ENCODE data around the gene PSPH.
"Not testable (repeated sequence)": the region's sequence is repeated elsewhere in the genome, so short reads cannot be mapped to it uniquely, and the experiment has no call there.

PSPH gene

DNA sequence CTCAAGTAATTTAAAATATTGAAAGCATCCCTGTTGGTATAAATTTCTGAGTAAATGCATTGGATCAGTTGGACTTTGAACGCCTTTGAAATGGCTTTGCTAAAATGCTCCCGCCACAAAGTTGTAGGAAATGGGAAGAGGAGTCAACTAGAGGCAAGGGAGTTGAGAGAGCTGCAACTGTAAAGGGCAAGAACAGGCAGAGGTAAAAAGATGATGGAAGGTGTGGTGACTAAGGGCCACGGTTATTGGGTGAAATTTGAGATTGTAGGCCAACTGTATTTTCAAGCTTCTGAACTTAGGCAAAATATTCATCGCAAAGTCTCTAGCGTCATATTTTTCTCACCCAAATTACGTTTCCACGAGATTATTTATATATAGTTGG lies 12.2 kb upstream of the PSPH start:
- no peak for DNase-seq (ENCODE audit: low read depth in 1 of 2, low spot score in 1 of 2)

DNA sequence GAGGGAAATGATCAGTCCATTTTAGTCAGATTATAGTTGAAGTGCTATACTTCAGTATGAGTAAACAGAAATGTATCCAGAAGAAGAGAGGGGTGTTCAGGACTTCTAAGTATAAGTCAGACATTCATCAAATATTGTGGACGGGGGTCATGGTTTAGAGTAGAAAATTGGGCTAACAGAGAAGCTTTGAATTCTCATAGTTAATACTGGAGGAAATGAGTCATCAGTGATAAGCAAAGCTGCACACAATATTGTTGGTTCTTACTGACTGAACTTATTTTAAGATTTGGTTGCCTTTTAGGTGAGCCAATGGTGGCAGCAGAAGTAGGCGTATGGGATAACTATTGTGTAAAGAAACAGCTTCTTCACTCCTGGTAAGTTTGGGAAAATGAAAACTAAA lies 11.1 kb upstream of the PSPH start:
- no peak for DNase-seq (ENCODE audit: low read depth in 1 of 2, low spot score in 1 of 2)

DNA sequence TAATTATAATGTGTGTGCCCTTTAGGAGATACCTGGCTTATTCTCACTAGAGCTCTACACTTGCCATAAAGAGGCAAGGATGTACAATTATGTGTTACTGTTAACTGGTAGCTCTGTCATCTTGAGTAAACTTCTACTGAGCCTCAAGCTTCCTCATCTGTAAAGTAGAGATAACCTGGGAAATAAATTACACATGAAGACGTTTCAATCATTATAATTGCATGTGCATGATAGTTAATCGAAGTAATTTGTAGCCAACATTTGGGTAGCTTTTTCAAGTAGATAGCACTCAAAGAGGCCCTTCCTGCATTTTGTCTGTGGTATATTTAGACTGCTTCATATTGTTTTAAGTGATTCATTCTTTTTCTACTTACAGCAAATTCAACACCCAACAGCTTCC lies 2.7 kb upstream of the PSPH start:
- DNase-seq (ENCODE audit: low read depth in 1 of 2, low spot score in 1 of 2), result no peak

DNA sequence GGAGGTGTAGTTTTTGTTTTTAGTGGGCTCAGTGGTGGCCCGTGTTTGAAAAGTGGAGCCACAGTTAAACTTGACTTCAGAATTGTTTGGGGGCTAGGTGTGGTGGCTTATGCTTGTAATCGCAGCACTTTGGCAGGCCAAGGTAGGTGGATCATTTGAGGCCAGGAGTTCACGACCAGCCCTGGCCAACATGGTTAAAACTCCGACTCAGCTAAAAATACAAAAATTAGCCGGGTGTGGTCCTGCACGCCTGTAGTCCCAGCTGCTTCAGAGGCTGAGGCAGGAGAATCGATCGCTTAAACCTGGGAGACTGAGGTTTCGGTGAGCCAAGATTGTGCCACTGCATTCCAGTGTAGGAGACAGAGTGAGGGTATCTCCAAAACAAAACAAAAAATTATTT lies 2.1 kb upstream of the PSPH start:
- DNase-seq (ENCODE audit: low read depth in 1 of 2, low spot score in 1 of 2), result no peak

DNA sequence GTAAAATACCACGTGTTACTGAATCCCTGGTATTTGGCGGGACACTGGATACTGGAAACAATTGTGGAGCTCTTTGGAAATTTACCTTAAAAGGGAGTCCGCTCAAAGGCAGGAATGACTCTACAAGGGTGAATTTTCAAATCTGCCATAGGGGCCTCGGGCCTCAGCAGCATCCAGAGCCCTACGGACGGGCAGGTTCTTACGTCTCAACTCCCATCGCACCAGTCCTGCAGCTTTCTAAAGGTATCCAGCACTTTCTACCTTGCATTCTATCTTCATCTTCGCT lies 248 bp downstream of the PSPH start:
- no peak for DNase-seq (ENCODE audit: low read depth in 1 of 2, low spot score in 1 of 2)

DNA sequence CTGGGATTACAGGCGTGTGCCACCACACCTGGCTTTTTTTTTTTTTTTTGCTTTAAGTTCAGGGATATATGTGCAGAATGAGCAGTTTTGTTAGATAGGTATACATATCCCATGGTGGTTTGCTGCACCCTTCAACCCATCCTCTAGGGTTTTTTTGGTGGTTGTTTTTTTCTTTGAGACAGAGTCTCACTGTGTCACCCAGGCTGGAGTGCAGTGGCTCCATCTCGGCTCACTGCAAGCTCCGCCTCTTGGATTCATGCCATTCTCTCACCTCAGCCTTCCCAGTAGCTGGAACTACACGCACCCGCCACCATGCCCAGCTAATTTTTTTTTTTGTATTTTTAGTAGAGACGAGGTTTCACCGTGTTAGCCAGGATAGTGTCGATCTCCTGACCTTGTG lies 2.5 kb downstream of the PSPH start:
- DNase-seq (ENCODE audit: low read depth in 1 of 2, low spot score in 1 of 2), result not testable (repeated sequence)

DNA sequence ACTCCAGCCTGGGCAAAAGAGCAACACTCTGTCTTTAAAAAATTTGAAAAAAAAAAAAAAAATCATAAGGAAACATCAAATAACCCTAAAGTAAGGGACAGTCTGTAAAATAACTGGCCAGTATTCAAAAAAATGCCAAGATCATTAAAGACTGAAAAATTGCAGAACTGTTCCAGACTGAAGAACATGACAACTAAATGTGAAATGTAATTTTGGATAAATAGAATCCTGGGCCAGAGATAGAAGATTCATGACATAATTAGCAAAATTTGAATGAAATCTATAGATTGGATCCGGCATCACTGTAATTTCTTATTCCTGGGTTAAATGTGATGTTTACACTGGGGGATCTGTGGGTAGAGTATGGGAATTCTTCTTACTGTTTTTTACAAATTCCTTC lies 3.0 kb downstream of the PSPH start:
- no peak for DNase-seq (ENCODE audit: low read depth in 1 of 2, low spot score in 1 of 2)

DNA sequence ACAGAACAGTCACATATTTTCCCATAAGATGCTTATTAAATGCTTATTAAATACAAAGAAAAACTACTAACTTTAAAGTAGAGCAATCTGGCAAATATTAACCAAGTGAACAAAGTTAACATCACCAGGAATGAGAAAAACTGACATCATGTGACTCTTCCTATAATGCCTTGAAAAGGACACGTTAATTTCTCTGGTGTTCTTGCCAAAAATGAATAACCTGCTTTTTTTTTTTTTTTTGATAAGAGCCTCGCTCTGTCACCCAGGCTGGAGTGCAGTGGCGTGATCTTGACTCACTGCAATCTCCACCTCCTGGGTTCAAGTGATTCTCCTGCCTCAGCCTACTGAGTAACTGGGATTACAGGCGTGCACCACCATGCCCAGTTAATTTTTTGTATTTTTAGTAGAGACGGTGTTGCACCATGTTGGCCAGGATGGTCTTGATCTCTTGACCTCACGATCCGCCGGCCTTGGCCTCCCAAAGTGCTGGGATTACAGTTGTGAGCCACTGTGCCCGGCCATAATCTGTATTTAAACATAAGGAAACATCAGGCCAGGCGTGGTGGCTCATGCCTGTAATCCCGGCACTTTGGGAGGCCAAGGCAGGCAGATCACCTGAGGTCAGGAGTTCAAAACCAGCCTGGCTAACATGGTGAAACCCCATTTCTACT lies 3.7 kb downstream of the PSPH start:
- not testable (repeated sequence) for DNase-seq (ENCODE audit: low read depth in 1 of 2, low spot score in 1 of 2)

DNA sequence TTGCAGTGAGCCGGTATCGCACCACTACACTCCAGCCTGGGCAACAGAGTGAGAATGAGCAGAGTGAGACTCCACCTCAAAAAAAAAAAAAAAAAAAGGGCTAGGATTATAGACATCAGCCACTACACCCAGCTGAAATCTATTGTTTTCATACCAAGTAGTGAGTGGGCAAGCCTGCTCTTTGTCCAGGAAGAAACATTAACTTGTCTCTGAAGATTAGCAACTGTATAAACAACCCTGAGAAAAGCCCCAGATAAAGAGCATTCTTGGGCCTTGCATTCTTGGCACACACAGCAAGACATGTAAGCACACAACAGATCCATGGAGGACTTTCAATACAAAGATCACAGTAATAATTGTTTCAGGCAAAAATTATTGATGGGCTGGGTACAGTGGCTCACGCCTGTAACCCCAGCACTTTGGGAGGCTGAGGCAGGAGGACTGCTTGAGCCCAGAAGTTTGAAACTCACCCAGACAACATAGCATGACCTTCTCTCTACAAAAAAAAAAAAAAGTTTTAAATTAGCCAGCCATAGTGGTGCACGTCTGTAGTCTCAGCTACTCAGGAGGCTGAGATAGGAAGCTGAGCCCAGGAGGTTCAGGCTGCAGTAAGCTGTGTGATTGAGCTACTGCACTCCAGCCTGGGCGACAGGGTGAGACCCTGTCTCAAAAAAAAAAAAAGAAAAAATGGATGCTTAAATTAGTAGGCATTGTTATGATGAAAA lies 4.4 kb downstream of the PSPH start:
- DNase-seq (ENCODE audit: low read depth in 1 of 2, low spot score in 1 of 2), result no peak

DNA sequence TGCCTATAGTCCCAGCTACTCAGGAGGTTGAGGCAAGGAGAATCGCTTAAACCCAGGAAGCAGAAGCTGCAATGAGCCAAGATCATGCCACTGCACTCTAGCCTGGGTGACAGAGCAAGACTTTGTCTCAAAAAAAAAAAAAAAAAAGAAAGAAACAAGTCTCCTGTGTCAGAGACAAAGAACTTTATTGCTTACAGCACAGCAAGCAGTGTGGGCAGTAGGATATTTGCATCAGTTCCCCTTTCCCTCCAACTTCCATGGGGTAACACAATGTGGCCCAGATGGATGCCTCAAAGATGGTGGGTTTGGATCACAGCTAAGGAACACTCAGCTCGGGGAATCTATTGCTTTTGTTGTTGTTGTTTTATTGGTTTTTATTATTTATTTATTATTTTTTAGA lies 5.5 kb downstream of the PSPH start:
- DNase-seq (ENCODE audit: low read depth in 1 of 2, low spot score in 1 of 2), result not testable (repeated sequence)

DNA sequence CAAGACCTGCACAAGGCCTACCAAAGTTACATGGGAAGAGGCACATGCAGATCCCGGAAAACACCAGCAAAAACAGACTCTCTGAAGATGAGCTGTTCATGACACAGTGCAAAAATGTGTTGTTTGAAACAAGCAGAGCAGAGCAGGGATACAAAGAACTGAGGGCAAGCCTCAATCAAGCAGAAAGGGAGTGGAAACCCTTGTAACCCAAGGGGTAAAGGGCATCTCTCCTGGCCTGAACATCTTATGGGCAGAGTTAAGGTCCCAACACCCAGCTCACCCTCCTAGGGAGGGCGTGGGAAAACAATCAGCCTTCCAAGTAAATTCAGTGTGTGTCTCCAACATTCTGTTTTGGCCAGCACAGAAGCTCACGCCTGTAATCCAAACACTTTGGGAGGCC lies 10.5 kb downstream of the PSPH start:
- DNase-seq (ENCODE audit: low read depth in 1 of 2, low spot score in 1 of 2), result no peak

DNA sequence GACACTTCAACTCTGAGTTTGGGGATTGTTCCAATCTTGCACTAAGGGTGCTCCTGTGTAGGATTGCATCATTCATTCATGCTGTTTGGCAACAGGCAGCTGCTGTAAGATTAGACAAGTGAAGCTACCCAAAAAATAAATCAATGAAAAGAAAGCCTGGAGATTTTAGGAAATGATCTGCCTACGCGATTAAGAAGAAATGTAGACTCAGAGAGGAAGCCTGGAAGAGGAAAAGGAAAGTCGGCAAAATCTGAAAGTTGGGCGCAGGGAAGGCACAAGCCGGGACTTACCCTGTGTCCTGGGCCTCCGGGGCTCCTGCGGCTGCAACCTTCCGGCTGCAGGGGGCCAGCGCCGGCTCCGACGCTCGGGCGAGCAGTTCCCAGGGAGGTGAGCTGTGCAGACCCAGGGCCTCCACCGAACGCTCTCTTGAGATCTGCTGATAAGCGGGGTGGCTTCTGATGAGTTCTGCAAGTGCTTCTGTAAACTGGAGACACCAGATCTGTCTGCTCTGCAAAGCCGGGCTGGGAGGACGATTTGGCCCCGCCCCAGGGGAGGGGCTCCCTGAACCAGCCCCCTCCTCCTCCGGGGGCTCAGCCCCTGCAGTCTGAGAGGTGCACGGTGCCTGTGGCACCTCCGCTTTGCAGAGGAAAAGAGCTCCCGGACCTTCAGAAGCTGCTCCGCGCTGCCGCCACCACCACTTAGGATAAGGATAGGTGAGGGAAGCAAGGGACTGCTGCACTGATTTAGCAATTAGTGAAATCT lies 17.4 kb downstream of the PSPH start:
- DNase-seq (ENCODE audit: low read depth in 1 of 2, low spot score in 1 of 2), result peak; percentile 38 to 58

DNA sequence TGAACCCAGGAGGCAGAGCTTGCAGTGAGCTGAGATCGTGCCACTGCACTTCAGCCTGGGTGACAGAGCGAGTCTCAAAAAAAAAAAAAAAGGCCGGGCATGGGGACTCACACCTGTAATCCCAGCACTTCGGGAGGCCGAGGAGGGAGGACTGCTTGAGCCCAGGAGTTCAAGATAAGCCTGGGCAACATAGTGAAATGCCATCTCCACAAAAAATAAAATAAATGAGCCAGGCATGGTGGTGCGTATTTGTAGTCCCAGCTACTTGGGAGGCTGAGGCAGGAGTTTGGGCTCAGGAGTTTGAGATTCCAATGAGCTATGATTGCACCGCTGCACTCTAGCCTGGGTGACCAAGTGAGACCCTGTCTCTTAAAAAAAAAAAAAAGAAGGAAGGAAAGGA lies 18.7 kb downstream of the PSPH start:
- DNase-seq (ENCODE audit: low read depth in 1 of 2, low spot score in 1 of 2), result not testable (repeated sequence)

DNA sequence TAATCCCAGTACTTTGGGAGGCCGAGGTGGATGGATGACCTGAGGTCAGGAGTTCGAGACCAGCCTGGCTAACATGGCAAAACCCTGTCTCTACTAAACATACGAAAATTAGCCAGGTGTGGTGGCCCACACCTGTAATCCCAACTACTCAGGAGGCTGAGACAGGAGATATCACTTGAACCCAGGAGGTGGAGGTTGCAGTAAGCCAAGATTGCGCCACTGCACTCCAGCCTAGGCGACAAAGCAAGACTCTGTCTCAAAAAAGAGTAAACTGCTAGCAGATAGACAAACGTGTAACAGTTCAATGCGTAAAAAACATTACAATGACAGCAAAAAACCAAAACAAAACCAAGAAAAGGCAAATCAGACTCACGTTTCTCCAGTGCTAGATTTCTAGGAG lies 19.7 kb downstream of the PSPH start:
- not testable (repeated sequence) for DNase-seq (ENCODE audit: low read depth in 1 of 2, low spot score in 1 of 2)

DNA sequence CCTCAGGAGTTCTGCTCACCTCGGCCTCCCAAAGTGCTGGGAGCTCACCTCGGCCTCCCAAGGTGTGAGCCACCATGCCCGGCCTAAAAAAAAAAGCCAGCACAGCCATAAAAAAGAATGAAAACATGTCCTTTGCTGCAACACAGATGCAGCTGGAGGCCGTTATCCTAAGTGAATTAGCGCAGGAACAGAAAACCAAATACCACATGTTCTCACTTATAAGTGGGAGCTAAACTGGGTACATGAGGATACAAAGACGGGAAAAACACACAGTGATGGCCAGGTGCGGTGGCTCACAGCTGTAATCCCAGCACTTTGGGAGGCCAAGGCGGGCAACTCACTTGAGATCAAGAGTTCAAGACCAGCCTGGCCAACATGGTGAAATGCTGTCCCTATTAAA lies 20.9 kb downstream of the PSPH start:
- DNase-seq (ENCODE audit: low read depth in 1 of 2, low spot score in 1 of 2), result no peak

DNA sequence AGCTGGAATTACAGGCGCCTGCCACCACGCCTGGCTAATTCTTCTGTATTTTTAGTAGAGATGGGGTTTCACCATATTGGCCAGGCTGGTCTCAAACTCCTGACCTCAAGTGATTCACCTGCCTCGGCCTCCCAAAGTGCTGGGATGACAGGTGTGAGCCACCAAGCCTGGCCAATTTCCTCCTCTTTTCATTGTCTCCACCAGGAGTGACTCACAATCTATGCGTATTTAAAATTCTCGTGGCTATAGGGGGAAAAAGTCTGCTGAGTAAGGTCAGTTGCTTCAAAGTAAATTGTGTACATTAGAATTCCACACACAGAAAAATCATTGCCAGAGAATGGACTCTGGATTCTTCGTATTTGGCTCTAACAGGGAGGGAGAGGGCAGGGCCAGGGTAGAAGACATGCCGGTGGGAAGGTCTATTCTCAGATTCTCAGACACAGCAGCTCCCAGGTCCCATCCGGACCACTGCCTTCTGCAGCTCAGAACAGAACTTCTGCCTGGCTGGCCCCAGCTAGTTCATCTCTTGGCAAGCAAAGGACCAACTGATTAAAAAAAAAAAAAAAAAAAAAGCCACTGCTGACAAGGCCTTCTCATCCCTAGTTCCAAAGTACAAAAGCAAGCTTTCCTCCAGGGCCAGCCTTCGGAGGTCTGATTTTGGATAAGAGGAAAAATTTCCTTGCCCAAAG lies 22.2 kb downstream of the PSPH start:
- DNase-seq (ENCODE audit: low read depth in 1 of 2, low spot score in 1 of 2), result no peak

DNA sequence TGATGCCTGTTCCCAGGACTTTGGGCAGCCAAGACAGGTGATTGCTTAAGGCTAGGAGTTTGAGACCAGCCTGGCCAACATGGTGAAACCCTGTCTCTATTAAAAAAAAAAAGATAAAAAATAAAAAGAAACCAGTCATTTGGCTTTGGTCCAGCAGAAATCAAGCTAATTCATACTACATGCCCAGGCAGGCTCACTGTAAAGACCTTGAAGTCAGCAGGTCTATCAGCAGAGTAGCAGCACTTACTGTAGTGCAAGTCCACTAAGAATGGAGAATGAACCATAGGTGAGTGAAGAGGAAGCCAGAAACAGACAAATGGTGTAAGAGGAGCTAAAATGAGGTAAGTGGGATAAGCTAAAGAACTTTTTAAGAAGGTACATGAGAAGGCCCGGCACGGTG lies 24.7 kb downstream of the PSPH start:
- no peak for DNase-seq (ENCODE audit: low read depth in 1 of 2, low spot score in 1 of 2)

DNA sequence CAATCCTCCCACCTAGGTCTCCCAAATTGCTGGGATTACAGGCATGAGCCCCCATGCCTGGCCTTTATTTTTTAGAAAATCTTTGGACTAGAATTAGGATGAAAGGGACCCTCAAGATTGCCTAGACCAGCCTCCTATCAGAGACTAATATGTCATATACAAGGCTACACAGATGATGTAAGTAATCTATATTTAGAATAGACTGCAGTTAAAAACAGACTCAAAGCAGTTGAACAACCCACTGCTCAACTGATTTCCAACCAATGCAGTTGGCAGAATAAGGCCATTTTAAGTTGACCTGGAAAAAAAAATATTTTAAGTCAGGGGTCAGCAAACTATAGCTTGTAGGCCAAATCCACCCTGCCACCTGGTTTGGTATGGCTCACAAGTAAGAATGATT lies 27.7 kb downstream of the PSPH start:
- DNase-seq (ENCODE audit: low read depth in 1 of 2, low spot score in 1 of 2), result no peak

DNA sequence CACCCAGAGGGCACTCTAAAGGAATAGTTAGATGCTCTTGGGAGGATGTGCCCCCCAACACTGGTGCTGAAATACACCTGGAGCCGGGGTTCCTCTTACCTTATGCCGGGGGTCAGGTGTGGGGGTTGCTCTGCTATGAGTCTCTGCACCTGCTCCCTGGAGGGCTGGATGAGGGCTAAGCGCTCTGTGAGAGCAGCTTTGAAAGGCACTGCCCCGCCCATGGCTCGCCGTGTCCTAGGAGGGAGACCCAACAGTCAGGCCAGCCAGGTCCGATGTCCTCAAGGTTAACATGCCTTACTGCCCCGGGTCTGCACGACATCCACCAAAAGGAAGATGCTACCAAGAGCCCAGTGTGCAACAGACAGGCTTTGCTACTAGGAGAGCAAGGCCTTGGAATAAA lies 31.7 kb downstream of the PSPH start:
- no peak for DNase-seq (ENCODE audit: low read depth in 1 of 2, low spot score in 1 of 2)

DNA sequence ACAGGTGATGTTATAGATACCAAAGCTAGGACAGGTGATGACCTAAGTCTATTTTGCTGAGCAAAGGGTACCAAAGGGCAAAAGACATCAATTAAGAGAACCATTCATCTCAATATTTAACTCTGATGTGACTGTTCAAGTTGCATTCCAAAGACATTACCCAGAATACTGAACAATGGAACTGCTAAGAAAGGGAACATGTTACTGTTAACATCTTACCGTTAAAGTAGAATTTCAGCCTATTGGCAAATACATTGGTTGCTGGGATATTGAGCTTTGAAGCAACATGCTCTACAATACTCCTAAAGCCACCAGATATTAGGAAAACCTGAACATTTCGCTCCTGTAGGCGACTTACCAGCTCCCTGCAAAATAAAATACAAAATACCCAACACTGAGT lies 34.2 kb downstream of the PSPH start:
- DNase-seq (ENCODE audit: low read depth in 1 of 2, low spot score in 1 of 2), result not testable (repeated sequence)

DNA sequence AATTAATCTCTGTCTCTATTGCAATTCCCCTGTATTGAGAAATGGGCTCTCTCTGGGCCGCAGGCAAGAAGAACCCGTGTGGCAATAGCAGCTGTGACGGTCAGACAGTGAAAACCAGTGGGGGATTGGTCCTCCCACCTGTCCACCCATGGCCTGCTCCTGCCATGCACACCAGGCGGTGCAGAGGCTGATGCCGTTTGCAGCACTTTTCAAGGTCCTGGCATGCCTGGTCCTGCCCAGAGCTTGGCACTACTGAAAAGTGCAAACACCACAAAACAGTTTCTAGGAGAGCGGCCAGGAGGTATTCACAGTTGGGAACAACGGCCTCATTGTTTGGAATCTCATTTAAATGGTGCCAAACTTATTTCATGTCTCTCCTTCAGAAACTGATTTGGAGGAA lies 41.5 kb downstream of the PSPH start:
- no peak for DNase-seq (ENCODE audit: low read depth in 1 of 2, low spot score in 1 of 2)

DNA sequence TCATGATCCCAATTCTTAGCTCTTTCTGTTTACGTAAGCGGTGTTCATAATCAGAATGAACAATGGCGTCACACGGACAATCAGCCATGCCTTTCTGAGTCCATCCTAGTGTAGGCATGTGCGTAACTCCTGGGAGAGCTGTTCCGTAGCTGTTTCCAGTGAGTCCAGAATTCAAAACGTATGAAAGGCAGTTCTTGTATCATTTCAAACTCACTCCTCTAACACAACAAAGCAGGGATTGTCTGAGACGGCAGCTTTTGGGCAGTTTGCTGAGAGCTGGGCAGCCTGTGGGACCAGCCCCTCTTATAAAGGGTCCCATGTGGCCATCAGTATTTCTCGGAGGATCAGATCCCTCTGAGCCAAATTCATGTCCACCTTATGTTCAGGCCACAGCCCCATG lies 43.4 kb downstream of the PSPH start:
- DNase-seq (ENCODE audit: low read depth in 1 of 2, low spot score in 1 of 2), result no peak

All from activated T-helper 1 cell treated with anti-CD3 and anti-CD28 coated beads, Interleukin-2, amount 50 U/mL, for 16 hours (primary cell).